Endothelial cell (in vitro differentiated cells): ENCODE data around the gene EHD2. TPM values are rescaled to one million over a fixed set of nuclear protein-coding genes. Genes with fewer than 3 reads are reported as not detected.
"Not testable (repeated sequence)": the region's sequence is repeated elsewhere in the genome, so short reads cannot be mapped to it uniquely, and the experiment has no call there.

Source experiments
- DNase-seq: peaks from one replicate; pipeline ENCODE4 v3.0.0; 2021; ENCODE audit warnings: low spot score
- H3K27ac Mint-ChIP-seq: one replicate; pipeline ENCODE4 v1.8.0; 2021; ENCODE audit warnings: mixed read lengths, inconsistent platforms; ENCODE audit not compliant: unreplicated experiment
- H3K27me3 Mint-ChIP-seq: one replicate; pipeline ENCODE4 v1.8.0; 2021; ENCODE audit warnings: mild to moderate bottlenecking, moderate library complexity, mixed read lengths, inconsistent platforms; ENCODE audit not compliant: unreplicated experiment
- H3K36me3 Mint-ChIP-seq: one replicate; pipeline ENCODE4 v1.8.0; 2021; ENCODE audit warnings: mild to moderate bottlenecking, low read depth, mixed read lengths, inconsistent platforms; ENCODE audit not compliant: unreplicated experiment
- H3K4me1 Mint-ChIP-seq: one replicate; pipeline ENCODE4 v1.8.0; 2021; ENCODE audit warnings: mild to moderate bottlenecking, mixed read lengths, inconsistent platforms; ENCODE audit not compliant: unreplicated experiment
- H3K4me3 Mint-ChIP-seq: one replicate; pipeline ENCODE4 v1.8.0; 2021; ENCODE audit warnings: mild to moderate bottlenecking, mixed read lengths, inconsistent platforms; ENCODE audit not compliant: unreplicated experiment
- H3K9me3 Mint-ChIP-seq: one replicate; pipeline ENCODE4 v1.8.0; 2021; ENCODE audit warnings: mixed read lengths, inconsistent platforms; ENCODE audit not compliant: unreplicated experiment
- total RNA-seq: library from RNA; stranded (reverse); fragmentation: NEBNext Ultra II Directional; extraction: Animal tissue kit (Norgen Biotek cat#: 25700); gene quantifications from one replicate; pipeline ENCODE4 v1.2.1, GENCODE V29; 2021; ENCODE audit not compliant: unreplicated experiment
- TF ChIP-seq, protein P1 (sequence below): fragments of 200-600 bp; sonication (generic); IDR thresholded peaks from one replicate; pipeline ENCODE4 v1.5.0; 2021; ENCODE audit warnings: antibody characterized with exemption; ENCODE audit not compliant: unreplicated experiment

EHD2 gene
- total RNA-seq, 1 donor from 2014 or later, result 81.5 TPM

DNA sequence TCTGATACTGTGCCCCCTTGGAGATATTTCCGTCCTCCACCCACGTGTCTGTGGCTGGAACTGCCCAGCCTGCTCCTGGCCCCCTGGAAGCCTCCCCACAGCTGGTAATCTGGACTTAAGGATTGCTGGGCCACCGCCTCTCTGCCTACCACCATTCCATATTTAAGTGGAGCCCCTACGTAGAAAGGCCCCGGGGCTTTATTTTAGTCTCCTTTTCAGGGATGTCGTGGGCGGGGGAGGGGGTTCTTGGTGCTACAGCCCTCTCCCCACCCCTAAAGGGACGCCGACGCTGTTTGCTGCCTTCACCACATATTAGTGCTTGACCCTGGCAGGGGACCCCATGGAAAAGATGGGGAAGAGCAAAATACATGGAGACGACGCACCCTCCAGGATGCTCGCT lies 29.4 kb downstream of the EHD2 start:
- Mint-ChIP-seq H3K4me1 (peaks cover 23% of the 10 kb centered on the region), H3K4me3 (peak overlapping the region; percentile 31), H3K27me3 (peaks cover 15% of the 10 kb centered on the region), H3K27ac (no peak overlapping the region), H3K36me3 (peaks cover 25% of the 10 kb centered on the region), H3K9me3 (no peaks in the 10 kb centered on the region)
- TF ChIP-seq, protein P1, sequence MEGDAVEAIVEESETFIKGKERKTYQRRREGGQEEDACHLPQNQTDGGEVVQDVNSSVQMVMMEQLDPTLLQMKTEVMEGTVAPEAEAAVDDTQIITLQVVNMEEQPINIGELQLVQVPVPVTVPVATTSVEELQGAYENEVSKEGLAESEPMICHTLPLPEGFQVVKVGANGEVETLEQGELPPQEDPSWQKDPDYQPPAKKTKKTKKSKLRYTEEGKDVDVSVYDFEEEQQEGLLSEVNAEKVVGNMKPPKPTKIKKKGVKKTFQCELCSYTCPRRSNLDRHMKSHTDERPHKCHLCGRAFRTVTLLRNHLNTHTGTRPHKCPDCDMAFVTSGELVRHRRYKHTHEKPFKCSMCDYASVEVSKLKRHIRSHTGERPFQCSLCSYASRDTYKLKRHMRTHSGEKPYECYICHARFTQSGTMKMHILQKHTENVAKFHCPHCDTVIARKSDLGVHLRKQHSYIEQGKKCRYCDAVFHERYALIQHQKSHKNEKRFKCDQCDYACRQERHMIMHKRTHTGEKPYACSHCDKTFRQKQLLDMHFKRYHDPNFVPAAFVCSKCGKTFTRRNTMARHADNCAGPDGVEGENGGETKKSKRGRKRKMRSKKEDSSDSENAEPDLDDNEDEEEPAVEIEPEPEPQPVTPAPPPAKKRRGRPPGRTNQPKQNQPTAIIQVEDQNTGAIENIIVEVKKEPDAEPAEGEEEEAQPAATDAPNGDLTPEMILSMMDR, result no peak
- DNase-seq, result no peak

- Mint-ChIP-seq H3K27me3 (peaks cover 17% of the 10 kb centered on the region), H3K9me3 (no peaks in the 10 kb centered on the region)
- TF ChIP-seq, protein P1, result no peak
Measured at GRCh38 chr19:47745010-47745901, 32.0 kb downstream of the EHD2 start, which contains the start of gene NOP53. Gene NOP53, plus strand, starts transcription at chr19:47745546. Its CDS starts 14 bp downstream, at chr19:47745560.

GRCh38 chr19:47746129-47746528 lies 32.9 kb downstream of the EHD2 start:
- Mint-ChIP-seq H3K36me3 (peaks cover 29% of the 10 kb centered on the region), H3K27me3 (peaks cover 18% of the 10 kb centered on the region), H3K4me3 (peak overlapping the region; percentile 97), H3K4me1 (peaks cover 23% of the 10 kb centered on the region)
- not testable (repeated sequence) for H3K27ac Mint-ChIP-seq, H3K9me3 Mint-ChIP-seq, DNase-seq

More at GRCh38 chr19:47745010-47745901, 32.0 kb downstream of the EHD2 start, which contains the start of gene NOP53:
- Mint-ChIP-seq H3K4me3 (peak within 1 kb of the TSS; percentile 97), H3K4me1 (peaks cover 23% of the 10 kb centered on the region), H3K36me3 (peaks cover 30% of the 10 kb centered on the region), H3K27ac (peak within 1 kb of the TSS; percentile 97)
- DNase-seq, result peak; percentile 94

DNA sequence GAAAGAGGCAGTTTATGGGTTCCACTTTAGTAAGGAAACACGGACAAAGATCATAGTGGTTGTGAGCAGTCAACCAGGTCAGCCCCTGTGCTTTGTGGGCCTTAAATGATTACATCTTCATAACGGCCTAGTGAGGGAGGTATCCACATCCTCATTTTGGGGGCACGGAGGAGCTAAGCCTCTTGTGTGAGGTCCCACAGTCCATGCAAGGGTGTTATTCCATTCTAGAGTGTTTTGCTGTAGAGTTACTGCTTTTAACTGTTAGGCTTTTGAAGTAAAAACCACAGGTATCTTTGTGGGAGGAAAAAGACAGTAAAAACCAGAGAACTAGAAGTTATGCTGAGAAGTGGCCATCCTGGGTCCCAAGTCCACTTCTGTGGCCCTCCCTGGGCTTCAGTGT lies 36.1 kb downstream of the EHD2 start:
- Mint-ChIP-seq H3K36me3 (peaks cover 25% of the 10 kb centered on the region), H3K27ac (peak overlapping the region; percentile 74), H3K9me3 (no peaks in the 10 kb centered on the region), H3K4me1 (peaks cover 7% of the 10 kb centered on the region), H3K4me3 (peak overlapping the region; percentile 73), H3K27me3 (peaks cover 15% of the 10 kb centered on the region)
- no peak for DNase-seq
- TF ChIP-seq, protein P1, result no peak

- no peak for DNase-seq
- H3K36me3 Mint-ChIP-seq, result peaks cover 25% of the 10 kb centered on the region
- TF ChIP-seq, protein P1, result no peak
- peaks cover 3% of the 10 kb centered on the region for H3K4me1 Mint-ChIP-seq
- no peaks in the 10 kb centered on the region for H3K9me3 Mint-ChIP-seq
- H3K4me3 Mint-ChIP-seq, result no peak overlapping the region
- H3K27me3 Mint-ChIP-seq, result peaks cover 12% of the 10 kb centered on the region
- peak overlapping the region; percentile 18 for H3K27ac Mint-ChIP-seq
Measured at GRCh38 chr19:47750752-47751151, 37.5 kb downstream of the EHD2 start.
